Esophagus squamous epithelium (tissue), 5 donors: Measurements from ENCODE around the gene RNF223. TPM values are rescaled to one million over a fixed set of nuclear protein-coding genes. Genes with fewer than 3 reads are reported as not detected.
A peak's percentile ranks its signal among the peaks of the same experiment; 100 is the strongest.

Experiments used
- DNase-seq: peaks from one replicate; lab custom pipeline; 2025; lab: John Stamatoyannopoulos, UW
- H3K27ac ChIP-seq, 4 donors: fragments of 200-600 bp; sonication (generic); one replicate each; pipeline ENCODE4 v1.5.1; 2016 to 2019; ENCODE audit warnings: mild to moderate bottlenecking in 1 of 4
- H3K27me3 ChIP-seq, 4 donors: fragments of 200-600 bp; sonication (generic); 1 replicate in 3 of 4; 2 replicates in 1 of 4; pipeline versions ENCODE4 v1.5.1 to v1.6.0; 2017 to 2021; ENCODE audit warnings: antibody characterized with exemption in 1 of 4
- H3K36me3 ChIP-seq, 3 donors: fragments of 200-600 bp; sonication (generic); one replicate each; pipeline ENCODE4 v1.5.1; 2016 to 2019
- H3K4me1 ChIP-seq, 3 donors: fragments of 200-600 bp; sonication (generic); one replicate each; pipeline ENCODE4 v1.5.1; 2017 to 2019
- H3K4me3 ChIP-seq, 4 donors: fragments of 200-600 bp; sonication (generic); 1 replicate in 3 of 4; 2 replicates in 1 of 4; pipeline ENCODE4 v1.5.1; 2016 to 2019; ENCODE audit warnings: mild to moderate bottlenecking in 2 of 4, moderate library complexity in 1 of 4
- H3K9me3 ChIP-seq, 3 donors: fragments of 200-600 bp; sonication (generic); one replicate each; pipeline ENCODE4 v1.5.1; 2016 to 2019
- POLR2A ChIP-seq, 4 donors: fragments of 450-650 bp; IDR thresholded peaks; one replicate each; pipeline ENCODE4 v1.6.1; 2017; ENCODE audit warnings: antibody characterized with exemption in 4 of 4, mild to moderate bottlenecking in 4 of 4, moderate library complexity in 3 of 4
- WGBS, 2 donors: methylation state at CpG; one replicate each; pipeline ENCODE4 v1.1.5; 2018; 5-methylcytosine and 5-hydroxymethylcytosine counted together
- intact Hi-C: fragments of 100-400 bp; cut with DNase I; formaldehyde crosslinking; loops from one replicate; pipeline ENCODE4 v1.15.0; 2022
- total RNA-seq, 4 donors: library from RNA; depleted of rRNA; stranded (reverse); fragments of >200 nt; gene quantifications; one replicate each; pipeline ENCODE4 v1.1.0, GENCODE V29; 2016
- TF ChIP-seq, protein P1 (sequence below), 6 experiments: fragments of 450-650 bp in 4 of 6; fragments of 200-600 bp in 2 of 6; sonication (generic) in 2 of 6; IDR thresholded peaks; one replicate each; pipeline ENCODE4 v1.5.1; 2016 to 2019; ENCODE audit warnings: antibody characterized with exemption in 6 of 6, mild to moderate bottlenecking in 4 of 6, moderate library complexity in 4 of 6
- donor health status: DM: yes; HTN: yes; CAD: no.

Gene RNF223
- total RNA-seq, 4 donors from 2014 or later = 11.8 to 25.3 (median 12.3) TPM

GRCh38 chr1:1034439-1034781, 39.7 kb downstream of the RNF223 start:
- TF ChIP-seq POLR2A (IDR thresholded peaks at IDR 0.05) = no peak
- TF ChIP-seq, protein P1, sequence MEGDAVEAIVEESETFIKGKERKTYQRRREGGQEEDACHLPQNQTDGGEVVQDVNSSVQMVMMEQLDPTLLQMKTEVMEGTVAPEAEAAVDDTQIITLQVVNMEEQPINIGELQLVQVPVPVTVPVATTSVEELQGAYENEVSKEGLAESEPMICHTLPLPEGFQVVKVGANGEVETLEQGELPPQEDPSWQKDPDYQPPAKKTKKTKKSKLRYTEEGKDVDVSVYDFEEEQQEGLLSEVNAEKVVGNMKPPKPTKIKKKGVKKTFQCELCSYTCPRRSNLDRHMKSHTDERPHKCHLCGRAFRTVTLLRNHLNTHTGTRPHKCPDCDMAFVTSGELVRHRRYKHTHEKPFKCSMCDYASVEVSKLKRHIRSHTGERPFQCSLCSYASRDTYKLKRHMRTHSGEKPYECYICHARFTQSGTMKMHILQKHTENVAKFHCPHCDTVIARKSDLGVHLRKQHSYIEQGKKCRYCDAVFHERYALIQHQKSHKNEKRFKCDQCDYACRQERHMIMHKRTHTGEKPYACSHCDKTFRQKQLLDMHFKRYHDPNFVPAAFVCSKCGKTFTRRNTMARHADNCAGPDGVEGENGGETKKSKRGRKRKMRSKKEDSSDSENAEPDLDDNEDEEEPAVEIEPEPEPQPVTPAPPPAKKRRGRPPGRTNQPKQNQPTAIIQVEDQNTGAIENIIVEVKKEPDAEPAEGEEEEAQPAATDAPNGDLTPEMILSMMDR (IDR thresholded peaks at IDR 0.05) = no peak
- 90% methylated on average over 4 of the region's 30 CpGs; no CpG with 5 or more reads in 1 of the 2 donors for WGBS, 2 donors
- no peak overlapping the region for H3K27ac ChIP-seq
- H3K4me1 ChIP-seq = peaks cover 15 to 63% (median 22%) of the 10 kb centered on the region in 3 donors
- intact Hi-C loops = loop anchor here (10.0 kb wide), 2 partner anchors 80 to 260 kb away; partner anchors contain the start of gene C1orf159
- no peak for DNase-seq
- peak overlapping the region in 2 of 4 donors; percentile 55 to 65 for H3K4me3 ChIP-seq
- H3K36me3 ChIP-seq = peaks cover 0 to 5% (median 0%) of the 10 kb centered on the region in 3 donors
- no peaks in the 10 kb centered on the region for H3K9me3 ChIP-seq
- peaks cover 0 to 76% (median 0%) of the 10 kb centered on the region in 4 donors for H3K27me3 ChIP-seq

- peaks cover 0 to 5% (median 0%) of the 10 kb centered on the region in 3 donors for H3K36me3 ChIP-seq
- no peaks in the 10 kb centered on the region for H3K9me3 ChIP-seq
- H3K4me3 ChIP-seq = peak overlapping the region; percentile 29 to 65 (median 47)
- peak overlapping the region in 1 of 4 donors; percentile 44 for H3K27ac ChIP-seq
- 23 to 60% methylated on average over 1 to 16 of the region's 71 CpGs for WGBS, 2 donors
- intact Hi-C loops = loop anchor here (10.0 kb wide), 2 partner anchors 81 to 261 kb away; partner anchors contain the start of gene C1orf159
- DNase-seq = no peak
- no peak for TF ChIP-seq POLR2A (IDR thresholded peaks at IDR 0.05)
- TF ChIP-seq, protein P1 (IDR thresholded peaks at IDR 0.05) = no peak
- peaks cover 0 to 71% (median 0%) of the 10 kb centered on the region in 4 donors for H3K27me3 ChIP-seq
- H3K4me1 ChIP-seq = peaks cover 12 to 58% (median 21%) of the 10 kb centered on the region in 3 donors
Observed at GRCh38 chr1:1033731-1034438, 40.2 kb downstream of the RNF223 start.

DNA sequence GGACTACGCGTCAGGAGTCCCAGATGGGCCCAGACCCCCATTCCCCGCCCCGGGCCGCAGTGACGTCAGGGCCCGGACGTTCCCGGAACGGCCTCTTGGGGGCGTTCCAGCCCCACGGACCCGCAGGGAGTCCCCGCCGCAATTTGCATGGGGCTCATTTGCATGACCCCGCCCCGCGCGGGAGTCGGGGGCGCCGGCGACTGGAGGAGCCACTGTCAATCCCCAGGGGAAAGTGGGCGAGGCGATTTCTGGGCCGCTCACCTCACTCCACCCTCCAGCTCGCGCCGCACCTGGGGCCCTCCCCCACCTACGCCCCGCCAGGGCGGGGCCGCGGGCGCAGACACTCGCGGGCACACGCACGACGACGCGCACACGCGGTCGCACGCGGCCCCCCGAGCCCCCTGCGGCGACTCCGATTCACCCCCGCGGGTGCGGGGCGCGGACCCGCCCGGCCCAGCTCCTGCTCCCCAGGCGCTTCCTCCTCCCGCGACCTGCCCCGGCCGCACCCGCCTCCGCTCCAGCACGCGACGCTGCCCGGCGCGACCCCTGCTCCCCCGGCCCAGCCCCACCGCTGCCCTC, 41.0 kb downstream of the RNF223 start:
- H3K36me3 ChIP-seq = peaks cover 0 to 5% (median 0%) of the 10 kb centered on the region in 3 donors
- WGBS, 2 donors = no CpG with 5 or more reads among the region's 73 CpGs
- peak overlapping the region; percentile 29 to 65 (median 47) for H3K4me3 ChIP-seq
- peaks cover 0 to 63% (median 0%) of the 10 kb centered on the region in 4 donors for H3K27me3 ChIP-seq
- H3K9me3 ChIP-seq = no peaks in the 10 kb centered on the region
- intact Hi-C loops = loop anchor here (10.0 kb wide), 2 partner anchors 82 to 262 kb away; partner anchors contain the start of gene C1orf159
- H3K4me1 ChIP-seq = peaks cover 12 to 53% (median 21%) of the 10 kb centered on the region in 3 donors
- peak overlapping the region in 2 of 4 donors; percentile 7 to 44 for H3K27ac ChIP-seq
- peak; percentile 52 for DNase-seq
- TF ChIP-seq, protein P1 (IDR thresholded peaks at IDR 0.05) = peak; percentile 48 to 81 (median 76)
- TF ChIP-seq POLR2A (IDR thresholded peaks at IDR 0.05) = no peak

DNA sequence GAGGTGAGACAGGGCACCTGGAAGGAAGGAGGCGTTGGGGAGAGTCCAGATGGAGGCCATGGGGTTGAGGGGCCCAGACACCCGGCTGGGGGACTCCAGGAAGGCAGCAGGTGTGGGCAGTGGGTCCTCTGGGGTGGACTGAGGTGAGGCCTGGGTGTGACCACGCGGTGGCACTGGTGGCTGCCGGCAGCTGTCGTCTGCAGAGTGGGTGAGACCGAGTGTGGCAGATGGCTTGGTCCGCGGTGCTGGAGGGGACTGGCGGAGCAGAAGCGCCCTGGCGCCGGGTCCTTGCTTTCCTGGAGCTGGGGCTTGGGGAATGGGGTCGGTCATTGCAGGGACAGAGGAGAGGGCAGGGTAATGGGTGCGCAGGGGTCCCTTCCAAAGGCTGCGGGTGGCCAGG, 41.7 kb downstream of the RNF223 start:
- H3K27ac ChIP-seq = peak overlapping the region in 1 of 4 donors; percentile 7
- TF ChIP-seq, protein P1 (IDR thresholded peaks at IDR 0.05) = no peak
- no peak for TF ChIP-seq POLR2A (IDR thresholded peaks at IDR 0.05)
- DNase-seq = no peak
- intact Hi-C loops = loop anchor here (10.0 kb wide), 2 partner anchors 82 to 262 kb away; partner anchors contain the start of gene C1orf159
- peak overlapping the region in 3 of 4 donors; percentile 39 to 65 (median 55) for H3K4me3 ChIP-seq
- H3K4me1 ChIP-seq = peaks cover 12 to 46% (median 20%) of the 10 kb centered on the region in 3 donors
- H3K36me3 ChIP-seq = peaks cover 0 to 8% (median 0%) of the 10 kb centered on the region in 3 donors
- peaks cover 0 to 56% (median 0%) of the 10 kb centered on the region in 4 donors for H3K27me3 ChIP-seq
- H3K9me3 ChIP-seq = no peaks in the 10 kb centered on the region
- 52 to 54% methylated on average over 9 to 13 of the region's 16 CpGs for WGBS, 2 donors
